K562 (cell line): ENCODE results near the gene RUNX1. TPM values are rescaled to one million over a fixed set of nuclear protein-coding genes. Genes with fewer than 3 reads are reported as not detected.
A peak's percentile ranks its signal among the peaks of the same experiment; 100 is the strongest.

Experiments
- ARID1B ChIP-seq: fragments of 450-650 bp; IDR thresholded peaks from 2 replicates; pipeline ENCODE4 v1.6.1; 2016; ENCODE audit warnings: antibody characterized with exemption, mild to moderate bottlenecking, inconsistent platforms
- EP400 ChIP-seq: fragments of 450-650 bp; IDR thresholded peaks from 2 replicates; pipeline ENCODE4 v1.6.1; 2017; ENCODE audit warnings: antibody characterized with exemption, mild to moderate bottlenecking, moderate library complexity
- ETS2 ChIP-seq: IDR thresholded peaks from 2 replicates; pipeline ENCODE4 v1.6.1; 2016; ENCODE audit warnings: borderline replicate concordance, missing genetic modification characterization, mild to moderate bottlenecking, moderate library complexity, missing compliant biosample characterization; ENCODE audit not compliant: poor library complexity, severe bottlenecking
- FOSL1 ChIP-seq: fragments of 200-800 bp; sonication (Bioruptor generic); conservative IDR thresholded peaks from 2 replicates; pipeline ENCODE4 v1.6.1; 2016; ENCODE audit warnings: missing genetic modification characterization, missing compliant biosample characterization
- GABPB2 ChIP-seq: fragments of 250-450 bp; sonication (Bioruptor Pico); conservative IDR thresholded peaks from 2 replicates; pipeline ENCODE4 v1.5.1; 2021; ENCODE audit warnings: mild to moderate bottlenecking
- JUND ChIP-seq, 2 experiments: IDR thresholded peaks; 2 replicates in 1 of 2; 3 replicates in 1 of 2; pipeline ENCODE4 v1.6.1; 2011; ENCODE audit warnings: borderline replicate concordance in 2 of 2, low read depth in 2 of 2, low read length in 2 of 2, improper control_type of control experiment in 1 of 2, missing biosample characterization in 1 of 2, missing genetic modification characterization in 1 of 2, missing genetic modification reagents in 1 of 2
- L3MBTL2 ChIP-seq: fragments of 450-650 bp; IDR thresholded peaks from 2 replicates; pipeline ENCODE4 v1.6.1; 2016; ENCODE audit warnings: mild to moderate bottlenecking, moderate library complexity
- NEUROD1 ChIP-seq: fragments of 150-350 bp; IDR thresholded peaks from 2 replicates; pipeline ENCODE4 v1.6.1; 2014; ENCODE audit warnings: borderline replicate concordance, low read length, low read depth; ENCODE audit not compliant: partially characterized antibody
- PRDM10 ChIP-seq: fragments of 450-650 bp; IDR thresholded peaks from 2 replicates; pipeline ENCODE4 v1.6.1; 2018; ENCODE audit not compliant: partially characterized antibody
- RHOXF2B ChIP-seq: fragments of 250-450 bp; sonication (Bioruptor Pico); conservative IDR thresholded peaks from 2 replicates; pipeline ENCODE4 v1.5.1; 2021
- SIN3A ChIP-seq, 2 experiments: fragments of 150-350 bp in 1 of 2; IDR thresholded peaks; 2 replicates each; pipeline ENCODE4 v1.6.1; 2011 to 2016; ENCODE audit warnings: borderline replicate concordance in 2 of 2, low read depth in 2 of 2, low read length in 2 of 2, mild to moderate bottlenecking in 2 of 2, moderate library complexity in 2 of 2; ENCODE audit not compliant: control insufficient read depth in 1 of 2
- SP2 ChIP-seq: IDR thresholded peaks from 2 replicates; pipeline ENCODE4 v1.6.1; 2011; ENCODE audit warnings: mild to moderate bottlenecking, low read depth, low read length, moderate library complexity; ENCODE audit not compliant: poor library complexity, severe bottlenecking; ENCODE audit errors: extremely low read depth
- SRSF7 ChIP-seq: fragments of 200-400 bp; formaldehyde crosslinking; optimal IDR thresholded peaks from 2 replicates; pipeline ENCODE3; 2017; ENCODE audit warnings: mild to moderate bottlenecking, low read depth, low read length
- WHSC1 ChIP-seq: IDR thresholded peaks from one replicate; pipeline ENCODE4 v1.6.1; 2012; ENCODE audit warnings: low read length, control low read depth, inconsistent platforms
- ZNF184 ChIP-seq: sonication (generic); formaldehyde crosslinking; IDR thresholded peaks from 2 replicates; pipeline ENCODE4 v1.5.0; 2020; ENCODE audit warnings: missing genetic modification reagents
- ZNF280B ChIP-seq: fragments of 250-450 bp; sonication (Bioruptor Pico); IDR thresholded peaks from 2 replicates; pipeline ENCODE4 v1.5.1; 2021; ENCODE audit warnings: mild to moderate bottlenecking
- ZNF699 ChIP-seq: fragments of 250-450 bp; sonication (Bioruptor Pico); IDR thresholded peaks from 2 replicates; pipeline ENCODE4 v1.8.0; 2021; ENCODE audit warnings: mild to moderate bottlenecking, moderate library complexity; ENCODE audit not compliant: insufficient replicate concordance
- ZNF764 ChIP-seq: fragments of 250-450 bp; sonication (Bioruptor Pico); IDR thresholded peaks from 2 replicates; pipeline ENCODE4 v1.4.0; 2020; ENCODE audit warnings: low read depth, mild to moderate bottlenecking, moderate library complexity
- ZNF780A ChIP-seq: fragments of 250-450 bp; sonication (Bioruptor Pico); IDR thresholded peaks from 2 replicates; pipeline ENCODE4 v1.5.0; 2021; ENCODE audit warnings: mild to moderate bottlenecking
- polyA plus RNA-seq, 8 experiments: library from polyadenylated mRNA; depleted of rRNA in 4 of 8; stranded (reverse) in 5 of 8; unstranded in 3 of 8; fragments of >200 nt; fragmentation: Nextera tagmentation in 2 of 8; fragmentation: Illumina TruSeq in 1 of 8; extraction: Ambion mirVana in 2 of 8; extraction: Trizol in 1 of 8; gene quantifications; 2 replicates each; pipeline versions ENCODE4 v1.2.1 to v1.2.3, GENCODE V29; 2011 to 2014; ENCODE audit warnings: inconsistent platforms in 1 of 8, missing spikeins in 1 of 8
- total RNA-seq, 7 experiments: library from RNA; depleted of rRNA in 6 of 7; stranded (reverse); fragments of >200 nt in 6 of 7; fragmentation: Illumina TruSeq in 2 of 7; extraction: Trizol in 2 of 7; gene quantifications; 2 replicates each; pipeline versions ENCODE4 v1.2.1 to v1.2.3, GENCODE V29; 2011 to 2021; ENCODE audit warnings: low replicate concordance in 1 of 7
- TF ChIP-seq, protein P1 (sequence below): IDR thresholded peaks from 2 replicates; pipeline ENCODE4 v1.6.1; 2012; ENCODE audit warnings: low read depth, low read length, improper control_type of control experiment, borderline replicate concordance

The RUNX1 gene
- total and polyA plus RNA-seq, 9 of the 15 experiments (the other 6 are each of a cell fraction or from before 2014, with no cell fraction given), result 2.2 to 68.6 (median 17.8) TPM

DNA sequence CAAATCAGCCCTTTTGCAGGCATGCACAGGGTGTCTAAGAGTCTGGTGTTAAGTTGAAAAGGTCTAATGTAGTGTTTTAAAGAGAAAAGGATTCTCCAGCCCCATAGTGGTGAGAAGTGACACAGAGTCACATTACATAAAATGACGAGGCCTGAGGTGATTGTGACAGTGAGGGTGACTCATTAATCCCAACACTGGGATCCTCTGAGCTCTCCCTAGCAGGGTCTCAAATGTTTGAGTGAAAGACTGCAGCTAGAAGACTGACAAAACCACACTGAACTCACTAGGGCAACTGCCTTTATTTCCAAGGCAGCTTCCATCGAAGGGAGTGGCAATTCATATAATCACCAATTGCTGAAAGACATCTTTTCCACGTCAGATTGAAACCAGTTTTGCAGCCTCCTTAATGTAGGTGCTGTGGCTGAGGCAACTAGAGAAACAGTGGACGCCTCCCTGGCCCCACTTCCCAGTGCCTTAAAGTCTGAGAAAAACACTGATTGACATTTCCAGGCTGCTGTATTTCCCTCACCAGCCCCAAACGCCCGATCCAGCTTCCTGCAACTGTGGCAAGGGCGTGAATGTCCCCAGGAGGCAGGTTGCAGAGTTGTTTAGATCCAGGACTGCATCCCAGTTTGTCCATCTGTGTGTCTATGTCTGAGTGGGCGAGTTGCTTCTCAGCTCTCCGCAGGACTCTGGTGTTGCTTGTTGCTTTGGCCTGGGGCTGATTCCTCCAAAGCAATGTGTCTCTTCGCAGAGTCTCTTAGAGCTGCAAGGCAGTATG lies 81.4 kb downstream of the RUNX1 start (continued):
- TF ChIP-seq PRDM10, result no peak
- TF ChIP-seq L3MBTL2, result peak; percentile 81
- TF ChIP-seq WHSC1, result no peak
- no peak for TF ChIP-seq SP2
- TF ChIP-seq FOSL1, result peak; percentile 97
- no peak for TF ChIP-seq SRSF7
- TF ChIP-seq RHOXF2B, result no peak
- no peak for TF ChIP-seq GABPB2 (CRISPR knock-in tag)
- TF ChIP-seq ZNF764 (CRISPR knock-in tag), result no peak
- TF ChIP-seq, protein P1, sequence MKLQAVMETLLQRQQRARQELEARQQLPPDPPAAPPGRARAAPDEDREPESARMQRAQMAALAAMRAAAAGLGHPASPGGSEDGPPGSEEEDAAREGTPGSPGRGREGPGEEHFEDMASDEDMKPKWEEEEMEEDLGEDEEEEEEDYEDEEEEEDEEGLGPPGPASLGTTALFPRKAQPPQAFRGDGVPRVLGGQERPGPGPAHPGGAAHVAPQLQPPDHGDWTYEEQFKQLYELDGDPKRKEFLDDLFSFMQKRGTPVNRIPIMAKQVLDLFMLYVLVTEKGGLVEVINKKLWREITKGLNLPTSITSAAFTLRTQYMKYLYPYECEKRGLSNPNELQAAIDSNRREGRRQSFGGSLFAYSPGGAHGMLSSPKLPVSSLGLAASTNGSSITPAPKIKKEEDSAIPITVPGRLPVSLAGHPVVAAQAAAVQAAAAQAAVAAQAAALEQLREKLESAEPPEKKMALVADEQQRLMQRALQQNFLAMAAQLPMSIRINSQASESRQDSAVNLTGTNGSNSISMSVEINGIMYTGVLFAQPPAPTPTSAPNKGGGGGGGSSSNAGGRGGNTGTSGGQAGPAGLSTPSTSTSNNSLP, result no peak
- peak; percentile 73 for TF ChIP-seq ARID1B
- no peak for TF ChIP-seq ZNF280B (CRISPR knock-in tag)
- TF ChIP-seq JUND (IDR thresholded peaks at IDR 0.05; ENCODE audit: borderline replicate concordance, low read depth, low read length), result peak; percentile 90
- TF ChIP-seq JUND (tag; IDR thresholded peaks at IDR 0.05; ENCODE audit: borderline replicate concordance, low read depth, low read length), result peak; percentile 91
- TF ChIP-seq ZNF699, result no peak
- no peak for TF ChIP-seq ZNF780A (CRISPR knock-in tag)
- peak; percentile 31 for TF ChIP-seq NEUROD1
- TF ChIP-seq ETS2 (tag), result no peak
- no peak for TF ChIP-seq EP400
- TF ChIP-seq SIN3A (IDR thresholded peaks at IDR 0.05; ENCODE audit: borderline replicate concordance in 2 of 2, control insufficient read depth in 1 of 2, low read depth in 2 of 2, low read length in 2 of 2), result no peak
- no peak for TF ChIP-seq ZNF184 (CRISPR knock-in tag)
